NCI-H1092 (cell line): ENCODE data around the gene ANK3.

Experiments
- DNase-seq: peaks from one replicate; lab custom pipeline; 2025; lab: John Stamatoyannopoulos, UW

Gene ANK3

DNA sequence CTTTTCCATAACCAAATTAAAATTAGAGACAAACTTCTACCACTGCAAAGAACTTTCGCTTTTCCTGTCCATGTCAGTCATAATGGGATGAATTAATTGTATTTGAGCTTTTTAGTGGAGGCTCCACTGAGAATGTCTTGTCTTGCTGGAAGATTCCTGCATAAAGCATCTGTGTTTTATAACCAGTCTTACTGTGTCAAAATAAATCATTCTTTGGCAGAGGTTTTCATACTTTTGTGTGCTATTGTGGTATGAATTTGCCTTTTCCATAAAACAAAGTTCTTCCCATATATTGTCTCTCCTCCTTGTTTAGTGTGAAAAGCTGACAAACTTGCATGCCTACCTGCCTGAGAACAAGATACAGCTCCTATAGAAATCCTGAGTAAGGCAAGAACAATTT lies 358.5 kb downstream of the ANK3 start:
- no peak for DNase-seq

DNA sequence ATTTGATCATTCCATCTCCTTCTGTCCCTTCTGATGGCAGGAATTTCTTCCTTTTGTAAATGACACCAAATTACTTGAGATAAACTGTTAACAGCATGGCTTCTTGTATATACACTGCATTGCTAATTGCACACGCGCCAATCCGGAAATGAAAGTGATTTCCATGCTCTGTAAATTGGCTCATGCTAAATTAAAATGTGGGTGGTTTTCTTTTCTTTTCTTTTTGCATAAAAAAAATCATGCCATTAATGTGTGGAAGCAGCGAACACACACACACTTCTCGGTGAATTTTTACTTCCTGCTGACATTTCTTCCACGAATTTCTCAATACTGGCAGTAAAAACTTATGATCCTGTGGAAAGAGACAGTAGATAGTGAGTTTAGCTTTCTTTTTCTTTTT lies 360.2 kb downstream of the ANK3 start:
- DNase-seq, result no peak

DNA sequence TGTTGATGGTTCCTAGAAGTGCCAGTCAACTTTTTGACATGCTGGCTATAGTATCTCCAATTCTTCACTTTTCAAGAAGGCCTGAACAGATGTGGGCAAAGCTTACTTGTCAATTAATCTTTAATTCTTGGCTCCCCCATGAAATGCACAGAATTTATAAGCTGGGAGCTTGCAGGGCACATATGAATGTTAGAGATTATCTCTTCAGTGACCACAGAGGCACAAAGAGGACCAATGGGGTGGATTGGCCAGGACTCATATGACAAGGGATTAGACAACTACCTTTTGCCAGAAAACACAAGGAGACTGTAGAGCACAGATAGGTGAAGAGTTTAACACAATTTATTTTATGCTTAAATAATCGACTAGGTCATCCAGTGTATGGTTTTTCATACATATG lies 361.6 kb downstream of the ANK3 start:
- DNase-seq, result no peak

DNA sequence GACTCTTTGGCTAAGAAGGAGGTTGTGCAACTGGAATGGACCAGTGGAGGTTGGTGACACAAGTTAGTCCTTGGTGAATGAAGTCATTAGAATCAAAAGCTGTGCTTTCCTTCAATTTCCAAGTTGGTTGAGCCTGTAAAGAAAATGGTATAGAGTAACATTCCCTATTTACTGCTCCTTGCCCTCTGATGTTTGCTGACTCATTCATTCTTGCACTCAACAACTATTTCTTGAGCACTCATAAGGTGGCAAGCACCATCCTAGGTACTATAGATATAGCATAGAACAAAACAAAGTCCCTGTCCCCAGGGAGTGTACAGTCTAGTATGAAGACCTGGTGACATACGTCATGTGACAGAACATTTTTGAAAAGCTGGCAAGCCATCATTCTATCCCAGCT lies 364.4 kb downstream of the ANK3 start:
- DNase-seq, result no peak

DNA sequence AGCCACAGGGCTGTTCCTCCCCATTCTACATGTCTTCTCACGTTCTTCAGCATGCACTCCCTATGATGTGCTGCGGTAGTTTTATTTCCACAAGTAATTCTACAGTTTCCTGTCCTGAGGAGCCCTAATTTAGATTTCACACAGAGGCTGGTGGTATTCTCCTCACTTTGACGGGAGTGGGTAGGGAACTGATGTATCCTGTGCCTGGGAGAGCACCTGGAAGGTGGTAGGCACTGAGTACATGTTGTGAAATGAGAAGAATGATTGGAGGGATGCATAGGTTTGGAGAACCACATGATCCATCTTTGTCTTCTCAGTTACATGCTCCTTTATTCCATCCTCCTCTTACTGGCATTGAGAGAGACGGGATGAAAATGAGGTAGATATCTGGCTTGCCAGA lies 365.2 kb downstream of the ANK3 start:
- no peak for DNase-seq

DNA sequence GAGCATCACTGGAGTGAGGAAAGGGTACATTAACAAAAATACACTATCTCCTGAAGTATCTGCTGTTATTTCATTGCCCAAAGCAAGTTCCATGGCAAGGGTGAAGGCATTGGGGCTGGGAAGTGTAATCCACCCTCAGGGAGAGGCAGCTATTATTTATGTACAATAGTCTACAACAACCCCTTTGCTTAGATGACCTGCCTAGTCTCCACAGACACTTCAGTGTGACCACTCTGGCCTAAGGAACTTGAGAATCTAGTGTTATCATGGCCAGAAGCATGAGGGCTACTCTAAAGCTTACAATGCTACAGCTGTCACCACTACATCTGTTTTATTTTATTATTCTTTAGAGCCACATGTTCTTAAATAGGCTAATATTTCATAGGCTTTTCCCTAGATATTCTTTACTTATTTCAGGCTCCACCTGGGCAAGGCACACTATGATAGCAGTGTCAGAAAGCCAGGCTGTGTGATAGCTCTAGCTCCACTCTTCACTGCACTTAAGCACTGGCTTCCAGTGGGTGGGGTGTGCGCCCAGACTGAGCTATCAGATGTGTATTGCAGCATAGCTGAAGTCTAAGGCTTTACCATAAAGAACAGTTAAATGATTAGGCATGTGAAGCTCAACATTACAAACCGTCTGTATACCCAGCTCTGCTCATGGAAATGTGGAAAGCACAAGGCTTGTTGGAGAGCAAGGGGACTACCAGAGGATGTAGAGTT lies 366.4 kb downstream of the ANK3 start:
- DNase-seq, result no peak

DNA sequence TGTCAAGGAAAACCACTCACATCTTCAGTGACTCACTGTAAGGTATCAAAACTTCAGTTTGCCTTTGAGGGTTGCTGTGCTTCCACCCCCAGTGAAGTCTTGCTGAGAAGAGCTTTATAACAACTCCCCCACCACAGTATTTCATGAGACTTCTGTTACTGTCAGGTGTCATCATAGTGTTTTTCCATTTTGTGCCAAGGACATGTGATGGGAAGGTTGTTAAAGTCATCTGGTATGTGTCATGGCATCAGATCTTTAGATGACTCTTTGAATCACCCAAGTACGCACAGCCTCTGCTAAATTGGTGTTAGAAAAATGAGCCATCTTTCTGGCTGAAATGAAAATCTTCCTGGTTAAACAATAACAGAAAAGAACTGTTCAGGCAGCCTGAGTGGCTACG lies 368.3 kb downstream of the ANK3 start:
- DNase-seq, result no peak

DNA sequence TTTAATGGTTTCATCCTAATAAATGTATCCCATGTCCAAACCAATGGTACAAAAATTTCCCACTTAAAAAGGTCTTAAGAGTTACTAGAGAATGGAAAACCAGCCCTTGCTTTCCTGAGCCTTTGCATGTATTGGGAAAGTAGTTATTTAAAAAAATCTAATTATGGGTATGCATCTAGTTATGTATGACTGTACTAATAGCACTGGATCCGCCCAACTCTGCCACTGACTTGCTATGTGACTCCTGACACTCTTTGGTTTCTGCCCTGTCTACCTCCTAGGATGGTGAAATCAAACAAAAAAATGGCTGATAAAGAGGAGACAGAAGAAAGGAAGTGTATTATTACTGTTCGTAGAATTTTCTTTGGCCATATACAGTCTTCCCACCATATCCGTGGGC lies 372.9 kb downstream of the ANK3 start:
- no peak for DNase-seq

DNA sequence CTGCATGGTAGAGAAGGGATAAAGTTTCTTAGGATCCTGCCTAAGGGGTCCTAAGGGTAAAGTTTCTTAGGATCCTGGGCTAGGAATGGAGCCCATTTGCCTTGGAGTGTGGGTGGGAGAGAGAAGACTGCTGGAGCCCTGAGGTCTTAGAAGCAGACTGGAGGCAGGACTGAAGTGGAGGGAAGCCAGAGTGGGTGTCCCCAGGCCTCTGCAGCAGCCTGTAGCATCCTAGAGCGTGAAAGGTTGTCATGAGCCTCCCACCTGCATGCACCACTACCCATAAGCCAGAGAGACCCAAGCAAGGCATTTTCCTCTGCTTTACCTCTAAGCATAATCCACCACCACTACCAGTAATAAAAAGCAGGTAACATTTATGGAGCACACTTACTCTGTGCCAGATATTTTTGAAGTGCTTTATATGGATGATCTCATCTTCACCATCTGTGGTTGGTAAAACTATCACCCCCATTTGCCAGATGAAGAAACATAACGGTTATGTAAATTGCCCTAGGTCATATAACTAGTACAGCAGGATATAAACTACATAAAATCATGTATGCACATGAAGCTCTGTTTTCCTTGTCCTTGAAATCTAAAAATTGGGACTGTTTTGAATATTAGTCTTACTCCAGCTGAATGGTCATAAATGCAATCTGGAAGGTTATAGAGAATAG lies 379.8 kb downstream of the ANK3 start:
- DNase-seq, result no peak

DNA sequence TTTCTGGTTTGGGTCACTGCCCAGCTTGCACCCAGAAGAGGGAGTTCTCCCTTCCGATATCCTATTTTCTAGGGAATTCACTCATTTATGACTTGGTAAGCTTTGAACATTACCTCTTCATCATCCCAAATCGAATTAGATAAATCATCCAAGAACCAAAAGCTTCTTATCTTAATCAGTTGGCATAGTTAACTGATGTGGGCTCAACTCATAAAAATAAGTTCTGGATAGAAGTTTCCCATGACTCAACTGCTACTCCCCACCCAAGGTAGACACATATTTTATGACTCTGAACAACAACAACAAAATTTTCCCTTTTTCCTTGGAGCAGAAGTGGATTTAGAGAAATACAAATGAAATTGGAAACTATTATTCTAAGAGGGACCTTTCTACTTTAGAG lies 380.4 kb downstream of the ANK3 start:
- no peak for DNase-seq

DNA sequence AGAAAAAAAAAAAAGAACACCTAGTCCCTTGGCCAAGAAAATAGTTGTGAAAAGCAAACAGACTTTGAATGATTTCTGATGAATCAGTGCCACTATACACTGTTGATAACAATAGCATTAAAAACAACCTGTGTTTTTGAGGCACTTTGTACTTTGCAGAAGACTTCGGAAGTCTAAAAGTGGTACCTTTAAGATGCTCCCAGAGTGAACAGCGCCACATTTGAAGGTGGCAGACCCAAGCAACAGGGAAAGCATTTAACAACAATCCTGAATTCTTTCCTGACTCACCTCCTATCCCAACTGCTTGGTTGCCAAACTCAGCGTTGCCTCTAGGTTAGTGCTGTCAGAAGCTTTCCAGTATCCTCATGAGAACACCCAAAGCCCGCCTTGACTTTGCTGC lies 380.9 kb downstream of the ANK3 start:
- no peak for DNase-seq

DNA sequence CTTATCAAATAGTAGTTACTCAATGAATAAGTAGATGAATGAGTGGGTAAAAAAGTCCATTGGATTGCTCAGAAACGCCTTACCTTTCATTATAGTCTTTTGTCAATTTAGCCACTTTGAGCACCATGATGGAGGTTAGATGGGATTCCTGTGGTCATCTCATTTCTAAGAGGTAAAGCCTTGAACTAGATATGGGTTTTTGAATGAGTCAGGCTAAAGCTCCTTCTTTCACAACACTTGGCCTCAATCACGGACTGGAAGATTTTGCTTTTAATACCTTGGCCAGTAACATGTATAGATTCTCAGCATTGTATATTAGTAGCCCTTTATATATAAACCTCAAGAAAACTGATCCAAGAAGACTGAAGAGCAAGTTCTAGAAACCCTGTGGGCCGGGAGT lies 383.6 kb downstream of the ANK3 start:
- DNase-seq, result no peak

DNA sequence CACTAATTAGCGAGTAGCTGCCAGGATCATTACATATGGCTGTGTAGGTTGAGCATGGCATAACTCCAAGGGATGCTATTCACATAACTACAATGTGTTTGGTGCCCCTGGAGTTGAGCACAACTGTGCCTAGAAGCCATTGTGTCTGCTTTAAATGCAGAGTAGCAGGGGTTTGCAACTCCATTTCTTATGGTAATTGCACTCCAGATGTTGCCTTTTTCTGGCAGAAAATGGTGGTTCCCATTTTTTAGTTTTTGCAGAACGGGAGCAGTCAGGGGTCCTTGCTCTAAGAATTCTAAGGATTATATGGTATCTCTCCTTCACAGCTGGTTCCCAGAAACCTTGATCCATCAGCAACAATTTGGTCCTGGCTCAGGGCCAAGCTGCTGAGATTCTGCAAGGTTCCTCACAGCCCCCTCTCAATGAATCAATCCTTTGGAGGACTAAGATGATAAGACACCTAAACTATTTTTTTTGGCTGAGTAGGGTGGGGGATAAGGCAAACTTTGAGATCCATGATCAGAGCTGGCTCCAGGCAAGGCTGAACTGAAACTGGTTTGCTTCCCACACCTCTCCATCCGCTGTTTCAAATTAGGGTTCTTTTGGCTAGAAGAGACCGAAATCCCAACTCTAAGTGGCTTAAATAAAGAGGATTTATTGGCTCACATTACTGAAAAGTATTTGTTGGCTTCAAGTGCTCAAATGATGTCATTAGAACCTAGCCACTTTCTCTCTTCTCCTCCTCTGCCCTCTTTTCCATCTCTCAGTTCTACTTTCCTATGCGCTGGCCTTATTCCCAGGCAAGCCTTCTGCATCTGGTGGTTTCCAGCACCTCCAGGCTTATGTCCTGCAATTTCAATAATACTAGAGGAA lies 385.8 kb downstream of the ANK3 start:
- DNase-seq, result no peak

DNA sequence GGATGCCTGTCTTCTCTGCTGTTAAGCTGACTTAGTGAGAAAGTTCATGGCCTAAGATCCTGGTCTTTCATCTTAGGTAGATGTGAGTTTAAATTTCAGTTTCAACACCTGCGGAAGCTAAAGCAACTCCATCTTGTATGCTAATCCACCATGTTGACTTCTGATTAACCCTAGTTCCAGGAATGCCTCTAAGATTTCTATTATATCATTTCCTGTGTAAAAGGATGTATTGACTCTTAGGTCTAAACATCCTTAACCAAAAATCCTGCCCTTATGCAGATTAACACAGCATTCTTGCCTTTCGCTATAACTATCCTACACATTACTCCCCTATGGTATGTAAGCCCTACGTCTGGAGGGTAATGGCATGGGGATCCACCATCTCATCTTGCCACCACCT lies 388.9 kb downstream of the ANK3 start:
- DNase-seq, result no peak

DNA sequence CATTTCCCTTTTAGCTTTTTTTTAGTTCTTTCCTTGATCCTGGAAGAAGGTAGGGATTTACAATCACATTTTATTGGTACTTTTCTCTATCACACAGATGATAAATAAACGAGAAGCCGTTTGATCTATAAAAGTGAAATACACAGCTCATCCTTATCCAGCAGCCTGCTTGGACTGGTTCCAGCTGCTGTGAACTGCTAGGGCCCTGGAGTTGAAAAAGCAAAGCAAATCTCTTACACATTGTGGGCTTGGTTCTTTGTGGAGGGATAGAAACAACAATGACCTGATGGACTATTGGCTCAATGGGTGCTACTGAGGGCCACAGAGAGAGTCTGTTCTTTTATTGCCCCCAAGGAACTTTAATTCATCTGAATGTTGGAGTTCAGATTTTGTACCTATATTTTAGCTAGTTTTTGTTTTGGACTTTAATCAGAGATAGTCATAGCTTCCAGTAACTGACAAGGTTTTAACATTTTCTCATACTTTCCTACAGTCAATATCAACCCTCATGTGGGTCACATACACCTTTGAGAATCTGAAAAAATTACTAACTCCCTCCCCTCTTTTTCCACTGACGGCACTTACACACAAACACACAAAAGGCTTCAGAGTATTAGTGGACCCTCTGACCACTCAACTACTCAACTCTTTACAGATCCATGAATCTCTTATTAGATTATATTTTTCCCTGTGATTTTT lies 391.7 kb downstream of the ANK3 start:
- no peak for DNase-seq

DNA sequence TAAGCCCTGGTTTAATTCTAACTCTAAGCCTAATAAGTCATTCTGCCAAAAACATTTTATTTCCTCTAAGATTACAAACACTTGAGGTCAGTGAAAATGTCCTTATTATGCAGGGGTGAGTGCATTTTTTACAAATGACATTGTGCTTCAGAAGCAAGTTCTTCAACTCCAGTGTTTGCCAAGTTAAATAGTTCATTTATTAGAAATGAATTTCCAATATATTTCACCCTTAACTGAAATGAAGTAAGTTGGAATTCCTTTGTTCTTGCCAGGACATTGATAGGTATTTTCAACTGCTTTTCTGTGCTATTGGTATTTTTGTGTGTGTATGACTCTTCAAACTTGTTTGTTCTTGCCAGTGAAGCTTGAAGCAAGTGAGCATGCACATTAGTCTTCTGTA lies 393.8 kb downstream of the ANK3 start:
- no peak for DNase-seq

DNA sequence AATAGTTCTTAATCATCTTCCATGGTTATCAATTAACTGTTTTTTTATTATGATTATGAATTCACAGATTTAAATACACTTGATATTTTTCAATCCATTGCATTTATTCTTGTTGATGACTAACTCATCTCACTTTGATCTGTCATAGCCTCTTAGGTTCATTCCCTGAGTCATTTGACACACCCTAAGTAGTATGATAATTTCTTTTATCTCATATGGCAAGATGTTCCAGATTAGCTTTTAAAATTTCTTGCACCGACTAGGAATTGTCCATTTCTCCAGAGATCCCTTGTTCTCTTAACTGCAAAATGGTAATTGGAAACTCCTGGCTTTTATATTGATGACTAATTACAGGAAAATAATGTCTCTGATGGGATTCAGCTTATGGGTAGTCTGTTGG lies 395.7 kb downstream of the ANK3 start:
- no peak for DNase-seq

DNA sequence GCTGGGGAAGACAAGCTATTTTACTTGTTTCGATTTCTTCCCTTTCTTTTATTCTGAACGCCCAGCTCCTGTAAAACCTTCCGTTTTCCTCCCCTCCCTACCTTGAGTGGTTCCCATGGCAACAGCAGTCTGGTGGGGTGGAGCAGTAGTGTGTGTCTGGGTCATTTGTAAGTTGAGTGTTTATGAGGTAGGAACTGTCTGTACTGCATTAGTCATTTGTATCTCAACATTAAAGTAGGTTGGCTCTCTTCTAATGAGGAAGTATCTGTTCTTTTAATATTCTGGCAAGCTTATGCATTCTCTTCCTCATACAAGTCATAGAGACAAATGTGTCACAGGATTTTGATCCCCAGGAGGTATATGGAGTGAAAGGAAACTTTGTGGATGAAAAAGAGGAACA lies 398.0 kb downstream of the ANK3 start:
- no peak for DNase-seq

DNA sequence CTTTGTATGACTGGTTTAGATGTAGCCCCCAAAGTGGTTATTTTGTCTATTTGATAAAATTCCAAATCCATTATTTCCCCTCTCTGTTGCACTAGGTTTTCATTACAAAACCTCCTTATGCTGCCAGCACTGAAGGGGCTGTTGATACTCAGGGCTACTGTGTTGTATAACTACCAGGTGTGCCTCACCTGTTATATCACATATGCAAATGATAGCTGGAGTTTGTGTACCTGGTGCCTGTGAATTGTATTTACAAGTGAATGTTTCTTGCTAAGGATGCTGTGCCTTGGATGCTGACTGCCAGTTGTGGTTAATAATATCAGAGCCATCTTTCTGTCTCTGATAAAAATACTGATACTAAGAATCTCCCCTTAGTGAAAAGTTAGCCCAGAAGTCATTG lies 398.6 kb downstream of the ANK3 start:
- DNase-seq, result no peak

DNA sequence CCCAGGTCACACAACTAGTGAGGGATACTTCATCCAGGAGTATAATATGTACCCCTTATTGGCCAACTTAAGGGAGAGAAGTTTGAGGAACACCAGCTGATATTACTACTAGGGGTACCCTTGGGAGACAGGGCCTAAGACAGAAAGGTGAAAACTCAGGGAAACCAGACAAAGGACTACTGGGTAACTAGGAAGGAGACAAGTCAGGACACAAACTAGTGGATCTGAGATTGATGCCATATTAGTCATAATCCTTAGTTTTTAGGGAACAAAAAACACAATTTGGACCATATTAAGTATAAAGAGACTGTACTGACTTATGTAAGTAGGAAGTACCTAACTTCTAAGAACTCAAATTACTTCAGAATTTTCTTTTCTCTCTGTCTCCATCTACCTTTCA lies 404.0 kb downstream of the ANK3 start:
- no peak for DNase-seq

DNA sequence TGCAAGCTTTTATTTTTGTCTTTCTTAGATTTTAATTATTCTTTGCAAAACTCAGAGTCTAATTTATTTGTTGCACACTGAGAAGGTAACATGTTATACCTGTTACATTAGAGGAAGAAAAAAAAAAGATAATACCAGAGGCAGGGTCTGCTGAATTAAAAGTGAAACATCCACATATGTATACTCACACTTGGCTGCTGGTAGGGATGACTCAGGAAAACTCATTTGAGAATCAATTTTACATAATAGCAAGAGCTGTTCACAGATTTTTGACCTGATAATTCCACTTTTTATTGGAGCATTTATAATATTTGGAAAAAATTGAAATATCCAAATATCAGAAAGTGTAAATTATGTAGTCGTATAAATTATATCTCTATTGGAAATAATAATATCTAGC lies 405.3 kb downstream of the ANK3 start:
- DNase-seq, result no peak

DNA sequence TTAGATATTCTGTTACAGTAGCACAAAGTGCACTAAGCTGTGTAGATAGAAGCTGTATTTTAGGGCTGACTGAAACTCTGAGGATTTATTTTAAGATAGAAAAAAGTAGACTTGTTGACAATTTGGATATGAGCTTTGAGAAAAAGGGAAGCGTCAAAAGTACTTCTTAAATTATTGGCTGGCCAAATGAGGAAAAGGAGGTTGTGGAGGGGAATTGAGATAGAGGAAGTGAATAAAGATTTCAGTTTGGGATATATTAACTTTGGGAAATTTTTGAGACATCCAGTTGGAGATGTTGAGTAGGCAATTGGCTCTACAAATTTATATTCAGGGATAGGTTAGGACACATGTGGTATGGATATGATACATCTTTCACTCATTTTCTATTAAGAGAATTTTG lies 409.3 kb downstream of the ANK3 start:
- DNase-seq, result no peak

DNA sequence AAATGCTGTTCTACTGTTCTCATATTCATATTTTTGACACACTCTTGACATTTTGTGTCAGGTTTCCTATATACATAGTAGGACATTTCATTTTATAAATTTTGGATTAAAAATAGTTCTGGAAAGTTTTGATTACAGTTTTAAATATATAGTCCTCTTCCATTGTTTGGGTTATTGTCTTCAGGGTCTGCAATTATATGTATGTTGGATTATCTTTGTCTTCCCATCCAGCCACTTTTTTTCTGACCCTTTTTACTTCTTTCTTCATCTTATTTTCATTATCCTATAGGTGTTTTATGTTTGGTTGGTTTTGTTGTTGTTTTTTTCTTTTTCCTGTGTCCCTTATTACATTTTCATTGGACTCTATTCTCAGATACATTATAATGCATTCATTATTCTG lies 412.2 kb downstream of the ANK3 start:
- DNase-seq, result no peak
